CD4-positive, CD25-positive, alpha-beta regulatory T cell (primary cell): ENCODE results near the gene UCMA. TPM values are rescaled to one million over a fixed set of nuclear protein-coding genes. Genes with fewer than 3 reads are reported as not detected.
A peak's percentile ranks its signal among the peaks of the same experiment; 100 is the strongest.
"Not testable (repeated sequence)": the region's sequence is repeated elsewhere in the genome, so short reads cannot be mapped to it uniquely, and the experiment has no call there.

Experiments used
- ATAC-seq, 2 donors: fragments of 150-1000 bp; cut with Tn5 transposase; one replicate each; pipeline ENCODE4 v1.10.0; 2021; ENCODE audit warnings: low read depth in 2 of 2, moderate number of reproducible peaks in 2 of 2, moderate library complexity in 1 of 2
- DNase-seq, 3 donors: peaks; one replicate each; pipeline versions ENCODE4 v3.0.0 to v3.0.0-alpha.2; 2012 to 2022; ENCODE audit warnings: mixed read lengths in 1 of 3
- H3K27ac ChIP-seq: one replicate; pipeline ENCODE4 v1.7.0; 2013; ENCODE audit warnings: mild to moderate bottlenecking, low read length; ENCODE audit not compliant: insufficient read depth, poor library complexity, severe bottlenecking
- H3K27me3 ChIP-seq: one replicate; pipeline ENCODE4 v1.7.0; 2013; ENCODE audit warnings: low read length; ENCODE audit not compliant: control insufficient read depth, insufficient read depth
- H3K36me3 ChIP-seq: one replicate; pipeline ENCODE4 v1.7.0; 2013; ENCODE audit warnings: mild to moderate bottlenecking, low read length, moderate library complexity; ENCODE audit not compliant: control insufficient read depth, insufficient read depth
- H3K4me1 ChIP-seq: 2 replicates; pipeline ENCODE4 v1.7.0; 2013; ENCODE audit warnings: mild to moderate bottlenecking, low read length; ENCODE audit not compliant: insufficient read depth, control insufficient read depth, poor library complexity, severe bottlenecking
- H3K4me3 ChIP-seq: one replicate; pipeline ENCODE4 v1.7.0; 2013; ENCODE audit warnings: low read depth, mild to moderate bottlenecking, low read length, moderate library complexity
- H3K9me3 ChIP-seq, 2 experiments: 1 replicate in 1 of 2; 2 replicates in 1 of 2; pipeline ENCODE4 v1.7.0; 2013; ENCODE audit warnings: low read length in 2 of 2, mild to moderate bottlenecking in 1 of 2, moderate library complexity in 1 of 2; ENCODE audit not compliant: control insufficient read depth in 2 of 2
- H3K27ac Mint-ChIP-seq, 3 donors: one replicate each; pipeline ENCODE4 v1.8.0; 2020 to 2022; ENCODE audit warnings: mild to moderate bottlenecking in 3 of 3, mixed read lengths in 3 of 3, moderate library complexity in 2 of 3
- H3K27me3 Mint-ChIP-seq: one replicate; pipeline ENCODE4 v1.8.0; 2022; ENCODE audit warnings: mild to moderate bottlenecking, mixed read lengths
- H3K36me3 Mint-ChIP-seq: one replicate; pipeline ENCODE4 v1.8.0; 2020; ENCODE audit warnings: mixed read lengths
- H3K4me1 Mint-ChIP-seq, 4 donors: one replicate each; pipeline ENCODE4 v1.8.0; 2020 to 2022; ENCODE audit warnings: mixed read lengths in 4 of 4, mild to moderate bottlenecking in 1 of 4
- H3K4me3 Mint-ChIP-seq, 4 donors: one replicate each; pipeline ENCODE4 v1.8.0; 2020 to 2022; ENCODE audit warnings: mild to moderate bottlenecking in 4 of 4, mixed read lengths in 4 of 4, moderate library complexity in 3 of 4
- H3K9me3 Mint-ChIP-seq, 7 donors: one replicate each; pipeline ENCODE4 v1.8.0; 2020 to 2022; ENCODE audit warnings: mixed read lengths in 7 of 7, mild to moderate bottlenecking in 3 of 7, moderate library complexity in 2 of 7
- polyA plus RNA-seq, 4 donors: library from polyadenylated mRNA; unstranded; fragments of 300-500 nt; fragmentation: Illumina TruSeq; gene quantifications; one replicate each; pipeline ENCODE4 v1.2.3, GENCODE V29; 2021
- total RNA-seq: library from RNA; stranded (reverse); gene quantifications from one replicate; pipeline ENCODE4 v1.2.3, GENCODE V29; 2022

UCMA gene, protein sequence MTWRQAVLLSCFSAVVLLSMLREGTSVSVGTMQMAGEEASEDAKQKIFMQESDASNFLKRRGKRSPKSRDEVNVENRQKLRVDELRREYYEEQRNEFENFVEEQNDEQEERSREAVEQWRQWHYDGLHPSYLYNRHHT
- total RNA-seq (not detected), polyA plus RNA-seq (not detected)

DNA sequence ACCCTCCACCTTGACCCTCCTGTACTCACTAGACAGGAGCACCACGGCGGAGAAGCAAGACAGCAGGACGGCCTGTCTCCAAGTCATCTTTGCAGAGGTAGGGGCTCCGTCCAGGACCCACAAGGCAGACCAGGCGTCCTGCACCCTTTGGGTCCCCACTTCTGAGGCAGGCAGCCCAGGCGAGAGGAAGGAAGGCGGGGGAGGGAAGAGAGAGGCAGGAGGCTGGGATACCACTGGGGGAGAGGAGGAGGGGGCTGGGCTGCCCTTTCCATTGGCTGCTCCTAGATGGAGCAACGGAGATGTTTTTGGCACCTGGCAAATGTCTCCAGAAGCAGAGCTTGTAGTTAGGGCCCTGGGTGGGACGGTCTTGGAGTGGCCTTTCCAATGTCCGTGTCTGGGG, at the start of gene UCMA:
Gene UCMA, minus strand, starts transcription at position 203 of the 400 bp plus-strand sequence. Its CDS starts 116 bp downstream, at position 87.
- no peak within 1 kb of the TSS for H3K4me3 ChIP-seq
- no peak for DNase-seq
- H3K9me3 Mint-ChIP-seq: no peaks in the 10 kb centered on the region
- H3K9me3 ChIP-seq: no peaks in the 10 kb centered on the region
- H3K27ac ChIP-seq: no peak within 1 kb of the TSS
- no peak within 1 kb of the TSS for H3K4me3 Mint-ChIP-seq
- H3K27me3 Mint-ChIP-seq: no peaks in the 10 kb centered on the region
- no peaks in the 10 kb centered on the region for H3K36me3 ChIP-seq
- no peak for ATAC-seq
- no peak within 1 kb of the TSS for H3K27ac Mint-ChIP-seq
- no peaks in the 10 kb centered on the region for H3K4me1 ChIP-seq
- H3K27me3 ChIP-seq: no peaks in the 10 kb centered on the region
- no peaks in the 10 kb centered on the region for H3K36me3 Mint-ChIP-seq
- H3K4me1 Mint-ChIP-seq: no peaks in the 10 kb centered on the region

DNA sequence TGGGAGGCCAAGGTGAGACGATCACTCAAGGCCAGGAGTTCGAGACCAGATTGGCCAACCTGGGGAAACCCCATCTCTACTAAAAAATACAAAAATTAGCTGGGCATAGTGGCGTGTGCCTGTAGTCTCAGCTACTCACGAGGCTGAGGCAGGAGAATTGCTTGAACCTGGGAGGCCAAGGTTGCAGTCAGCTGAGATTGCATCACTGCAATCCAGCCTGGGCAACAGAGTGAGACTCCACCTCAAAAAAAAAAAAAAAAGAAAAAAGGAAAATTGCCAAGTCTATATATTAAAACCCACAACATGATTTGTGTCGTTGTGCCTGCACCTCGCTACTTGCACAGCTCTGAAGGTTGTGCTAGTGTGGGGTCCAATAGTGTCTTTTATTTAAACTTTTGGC, 48.2 kb upstream of the UCMA start:
- not testable (repeated sequence) for H3K4me3 Mint-ChIP-seq

DNA sequence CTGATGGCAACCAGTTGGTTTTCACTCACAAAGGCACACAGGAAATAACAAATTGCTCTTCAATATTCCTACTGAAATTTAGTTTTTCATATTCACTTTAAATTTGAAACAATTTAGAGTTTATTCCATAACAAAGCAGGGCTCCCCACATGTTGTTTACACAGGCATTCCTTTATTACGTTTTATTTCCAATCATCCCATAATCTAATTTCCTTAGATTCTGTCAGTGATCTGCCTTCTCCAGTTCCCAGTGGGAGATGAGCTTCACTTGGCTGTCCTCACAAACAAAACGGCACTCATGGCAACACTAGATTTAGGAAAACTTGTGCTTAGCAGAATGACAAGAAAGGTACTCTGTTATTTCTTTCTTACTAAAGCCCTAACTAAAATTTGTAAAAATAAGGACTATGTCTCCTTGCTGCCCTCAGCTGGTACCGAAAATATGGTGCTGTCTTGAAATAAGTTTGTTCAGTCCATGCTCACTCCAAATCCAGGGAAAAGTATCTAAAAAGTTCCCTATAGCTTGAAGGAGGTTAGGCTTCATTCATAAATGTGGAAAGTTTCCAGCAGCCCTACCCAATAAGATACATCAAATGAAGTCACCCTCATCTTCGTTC, 42.7 kb upstream of the UCMA start:
- Histone ChIP-seq H3K4me3 (no peak overlapping the region), H3K27ac (no peak overlapping the region), H3K9me3 (no peaks in the 10 kb centered on the region), H3K27me3 (no peaks in the 10 kb centered on the region), H3K4me1 (no peaks in the 10 kb centered on the region), H3K36me3 (peaks cover 9% of the 10 kb centered on the region)
- no peak for ATAC-seq
- Mint-ChIP-seq H3K4me1 (peaks cover 0 to 1% (median 0%) of the 10 kb centered on the region in 4 donors), H3K4me3 (no peak overlapping the region), H3K36me3 (peaks cover 14% of the 10 kb centered on the region), H3K27me3 (no peaks in the 10 kb centered on the region), H3K9me3 (peaks cover 0 to 2% (median 0%) of the 10 kb centered on the region in 7 donors), H3K27ac (no peak overlapping the region)
- no peak for DNase-seq

More for the DNA sequence above, 48.2 kb upstream of the UCMA start:
- not testable (repeated sequence) for H3K4me1 Mint-ChIP-seq, H3K9me3 Mint-ChIP-seq, H3K27me3 ChIP-seq, DNase-seq, H3K9me3 ChIP-seq, H3K27ac ChIP-seq, H3K4me3 ChIP-seq, ATAC-seq, H3K4me1 ChIP-seq, H3K36me3 ChIP-seq, H3K27me3 Mint-ChIP-seq
- Mint-ChIP-seq H3K36me3 (peaks cover 25% of the 10 kb centered on the region), H3K27ac (peak overlapping the region in 1 of 3 donors; percentile 60)

DNA sequence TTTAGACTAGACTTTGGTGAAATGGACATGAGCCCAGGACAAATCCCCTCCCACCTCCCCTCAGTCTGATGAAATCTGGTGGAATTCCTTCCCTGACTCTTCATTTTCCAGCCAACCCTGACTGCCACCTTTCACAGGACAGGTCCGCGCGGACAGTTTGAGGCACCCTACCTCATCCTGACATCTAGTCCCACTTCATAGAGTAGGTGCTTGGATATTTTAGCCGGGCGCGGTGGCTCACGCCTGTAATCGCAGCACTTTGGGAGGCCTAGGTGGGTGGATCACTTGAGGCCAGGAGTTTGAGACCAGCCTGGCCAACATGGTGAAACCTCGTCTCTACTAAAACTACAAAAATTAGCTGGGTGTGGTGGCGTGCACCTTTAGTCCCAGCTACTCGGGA, 42.0 kb upstream of the UCMA start:
- H3K27me3 ChIP-seq, H3K4me1 ChIP-seq, DNase-seq, H3K9me3 ChIP-seq, H3K27ac Mint-ChIP-seq, H3K4me1 Mint-ChIP-seq, ATAC-seq, H3K9me3 Mint-ChIP-seq, H3K27ac ChIP-seq, H3K4me3 Mint-ChIP-seq, H3K4me3 ChIP-seq, H3K36me3 ChIP-seq, H3K27me3 Mint-ChIP-seq: not testable (repeated sequence)
- H3K36me3 Mint-ChIP-seq: peaks cover 12% of the 10 kb centered on the region

DNA sequence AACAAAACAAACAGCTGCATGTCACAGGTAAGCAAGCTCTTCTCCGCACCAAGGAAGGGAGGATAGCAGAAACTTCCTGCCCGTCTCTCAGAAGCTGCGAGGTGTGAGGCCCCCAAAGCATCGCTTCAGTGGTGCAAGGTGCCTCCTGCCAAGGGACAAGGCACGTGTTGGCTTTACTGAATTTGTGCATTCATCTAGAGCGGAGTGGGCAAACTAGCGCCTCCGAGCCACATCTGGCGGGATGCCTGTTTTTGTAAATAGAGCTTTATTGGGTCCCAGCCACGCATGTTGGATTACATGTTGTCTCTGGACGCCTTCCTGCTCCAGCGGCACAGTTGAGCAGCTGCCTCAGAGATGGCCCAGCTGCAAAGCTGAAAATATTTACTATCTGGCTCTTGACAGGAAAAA, 38.0 kb upstream of the UCMA start:
- Mint-ChIP-seq H3K36me3 (no peaks in the 10 kb centered on the region), H3K9me3 (peaks cover 0 to 2% (median 0%) of the 10 kb centered on the region in 7 donors), H3K27me3 (peaks cover 3% of the 10 kb centered on the region), H3K27ac (no peak overlapping the region), H3K4me3 (no peak overlapping the region), H3K4me1 (peaks cover 0 to 8% (median 5%) of the 10 kb centered on the region in 4 donors)
- ATAC-seq (no peak), DNase-seq (no peak)
- Histone ChIP-seq H3K27ac (no peak overlapping the region), H3K4me3 (no peak overlapping the region), H3K27me3 (no peaks in the 10 kb centered on the region), H3K9me3 (no peaks in the 10 kb centered on the region), H3K36me3 (no peaks in the 10 kb centered on the region), H3K4me1 (no peaks in the 10 kb centered on the region)

DNA sequence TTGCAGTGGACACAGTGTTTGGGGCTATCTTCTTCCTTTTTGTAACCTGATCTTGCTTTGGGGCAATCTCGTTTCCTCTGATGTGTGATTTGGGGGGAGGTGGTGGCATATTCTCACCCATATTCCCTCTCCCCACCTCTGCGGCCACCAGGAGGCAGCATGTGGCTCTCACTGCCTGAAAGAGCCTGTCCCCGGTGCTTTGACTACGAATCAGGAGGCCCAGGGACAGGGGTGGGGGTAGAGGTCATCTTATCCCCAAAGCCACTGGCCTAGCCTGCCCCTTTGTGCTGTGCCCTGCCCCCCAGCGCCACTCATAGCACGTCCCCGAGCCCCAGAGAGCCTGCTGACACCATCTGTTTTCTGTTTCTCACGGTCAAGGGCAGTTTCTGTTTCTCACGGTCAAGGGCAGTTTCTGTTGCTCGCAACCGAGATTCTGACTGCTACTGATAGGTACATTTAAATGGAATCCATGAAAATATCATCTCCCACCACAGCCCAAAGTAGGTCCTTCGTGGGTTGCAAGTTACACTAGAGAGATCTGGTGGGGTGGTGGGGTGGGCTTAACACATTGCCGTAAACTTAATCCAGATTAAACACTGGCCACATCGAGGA, 37.5 kb upstream of the UCMA start:
- no peak overlapping the region for H3K27ac ChIP-seq
- Mint-ChIP-seq H3K4me1 (peaks cover 0 to 8% (median 5%) of the 10 kb centered on the region in 4 donors), H3K27ac (peak overlapping the region in 2 of 3 donors; percentile 40 to 75), H3K4me3 (no peak overlapping the region), H3K36me3 (no peaks in the 10 kb centered on the region), H3K9me3 (no peaks in the 10 kb centered on the region), H3K27me3 (peaks cover 5% of the 10 kb centered on the region)
- peak in 1 of 2 donors; percentile 48 for ATAC-seq
- H3K4me3 ChIP-seq: no peak overlapping the region
- peak; percentile 35 to 54 (median 42) for DNase-seq
- no peaks in the 10 kb centered on the region for H3K36me3 ChIP-seq
- no peaks in the 10 kb centered on the region for H3K27me3 ChIP-seq
- H3K4me1 ChIP-seq: no peaks in the 10 kb centered on the region
- H3K9me3 ChIP-seq: no peaks in the 10 kb centered on the region

DNA sequence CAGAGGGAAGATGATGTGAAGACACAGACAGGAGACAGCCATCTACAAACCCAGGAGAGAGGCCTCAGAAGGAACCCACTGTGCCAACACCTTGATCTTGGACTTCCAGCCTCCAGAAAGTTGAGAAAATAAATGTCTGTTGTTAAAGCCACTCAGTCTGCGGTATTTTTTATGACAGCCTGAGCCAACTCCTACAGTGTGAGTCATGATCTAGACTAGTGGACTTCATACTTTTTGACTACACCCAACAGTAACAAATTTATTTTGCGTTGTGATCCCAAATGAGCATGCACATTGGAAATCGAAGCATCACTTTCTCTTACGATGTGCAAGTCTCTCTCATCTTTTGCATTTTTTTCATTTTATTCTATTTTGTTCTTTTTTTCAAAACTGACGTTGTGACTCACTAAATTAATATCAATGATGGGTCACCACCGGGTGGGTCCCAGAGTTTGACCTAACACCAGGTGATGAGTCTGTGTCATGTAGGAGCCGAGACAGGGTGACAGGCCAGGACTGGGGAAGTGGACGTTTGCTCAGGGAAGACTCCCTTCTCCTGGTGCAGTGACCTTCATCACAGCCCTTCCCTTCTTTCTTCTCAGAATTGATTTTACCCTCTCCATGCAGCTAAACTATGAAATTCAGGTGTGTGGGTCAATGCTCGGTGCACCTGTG, 36.8 kb upstream of the UCMA start:
- ATAC-seq: no peak
- DNase-seq: no peak
- Mint-ChIP-seq H3K27me3 (peaks cover 7% of the 10 kb centered on the region), H3K36me3 (no peaks in the 10 kb centered on the region), H3K4me3 (no peak overlapping the region), H3K27ac (peak overlapping the region in 2 of 3 donors; percentile 40 to 75), H3K4me1 (peaks cover 0 to 8% (median 5%) of the 10 kb centered on the region in 4 donors), H3K9me3 (no peaks in the 10 kb centered on the region)
- H3K9me3 ChIP-seq: no peaks in the 10 kb centered on the region
- H3K27ac ChIP-seq: no peak overlapping the region
- no peaks in the 10 kb centered on the region for H3K4me1 ChIP-seq
- no peaks in the 10 kb centered on the region for H3K36me3 ChIP-seq
- H3K27me3 ChIP-seq: no peaks in the 10 kb centered on the region
- no peak overlapping the region for H3K4me3 ChIP-seq
